Measurements from ENCODE around the gene AFAP1. TPM values are rescaled to one million over a fixed set of nuclear protein-coding genes. Genes with fewer than 3 reads are reported as not detected.
A peak's percentile ranks its signal among the peaks of the same experiment; 100 is the strongest.

The AFAP1 gene
- total and polyA plus RNA-seq, 2 donors (not counting 3 experiments of a cell fraction or from before 2014, with no cell fraction given): 32.3 to 103 TPM

- Histone ChIP-seq H4K20me1 (replicated peaks; ENCODE audit: control insufficient read depth, extremely low read depth, insufficient read depth, low read length) (no peaks in the 10 kb centered on the region), H3K4me1 (ENCODE audit: control insufficient read depth, extremely low read depth, insufficient read depth, low read length) (peaks cover 61% of the 10 kb centered on the region), H2AFZ (ENCODE audit: low read depth, low read length) (no peak overlapping the region), H3K9ac (replicated peaks; ENCODE audit: extremely low read depth, insufficient read depth, low read length) (no peak overlapping the region), H3K27ac (ENCODE audit: insufficient read depth, low read depth, low read length) (no peak overlapping the region), H3K27me3 (ENCODE audit: control insufficient read depth in 2 of 2, insufficient read depth in 2 of 2, low read length in 2 of 2) (no peaks in the 10 kb centered on the region), H3K4me2 (ENCODE audit: insufficient read depth, low read length) (no peak overlapping the region), H3K4me3 (replicated peaks in 1 of 3; ENCODE audit: insufficient read depth in 1 of 3, low read depth in 1 of 3, low read length in 3 of 3) (no peak overlapping the region), H3K79me2 (ENCODE audit: control insufficient read depth, insufficient read depth, low read length) (peaks cover 84% of the 10 kb centered on the region), H3K9me3 (replicated peaks; ENCODE audit: control insufficient read depth, insufficient read depth, low read length) (no peaks in the 10 kb centered on the region), H3K9me1 (replicated peaks; ENCODE audit: control insufficient read depth, extremely low read depth, insufficient read depth, low read length) (no peaks in the 10 kb centered on the region), H3K36me3 (ENCODE audit: control insufficient read depth in 2 of 2, extremely low read depth in 1 of 2, insufficient read depth in 2 of 2, low read length in 2 of 2) (peaks cover 3 to 6% of the 10 kb centered on the region in 2 experiments)
- ChIA-PET POLR2A (no interaction called here), CTCF (interaction anchor here (1.5 kb wide), 1 partner anchor 15 kb away, joined by 5 read pairs; no protein-coding TSS in a partner anchor)
- TF ChIP-seq JUN (IDR thresholded peaks at IDR 0.05; ENCODE audit: borderline replicate concordance, insufficient read depth, insufficient read length, low read depth) (no peak), EZH2 (IDR thresholded peaks at IDR 0.05; ENCODE audit: borderline replicate concordance, low read depth, low read length, severe bottlenecking) (no peak)
- FAIRE-seq (no peak), DNase-seq (ENCODE audit: low read depth, low spot score) (no peak)
- dilution Hi-C loops (cut with MboI; ENCODE audit: extremely low pct_ligation_motif_present, low sequenced_read_pairs): no loop called here
- intact Hi-C loops (cut with micrococcal nuclease): no loop called here
- BruUV-seq (replicated peaks): no TSS peak
Measured at GRCh38 chr4:7859326-7859725, 80.3 kb downstream of the AFAP1 start.

DNA sequence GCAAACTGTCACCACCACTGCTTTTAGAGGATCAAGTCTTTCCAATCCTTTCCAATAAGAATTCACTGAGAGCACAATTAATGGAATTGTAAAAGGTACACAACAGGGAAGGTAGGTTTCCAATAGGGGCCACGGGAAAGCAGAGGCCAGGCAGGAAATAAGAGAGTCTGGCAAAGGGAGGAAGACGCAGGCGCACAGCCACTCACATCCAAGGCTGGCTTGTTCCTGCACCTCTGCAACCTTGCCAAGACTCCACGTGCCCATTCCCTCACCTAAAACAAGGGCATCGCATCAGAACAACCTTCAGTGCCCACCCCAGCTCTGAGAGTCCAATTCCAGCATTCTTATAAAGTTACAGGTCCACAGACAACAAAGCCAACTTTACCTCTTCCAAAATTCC, 81.2 kb downstream of the AFAP1 start:
- H3K27me3 ChIP-seq (ENCODE audit: control insufficient read depth in 2 of 2, insufficient read depth in 2 of 2, low read length in 2 of 2): no peaks in the 10 kb centered on the region
- no peak overlapping the region for H3K9ac ChIP-seq (replicated peaks; ENCODE audit: extremely low read depth, insufficient read depth, low read length)
- dilution Hi-C loops (cut with MboI; ENCODE audit: extremely low pct_ligation_motif_present, low sequenced_read_pairs): no loop called here
- peaks cover 83% of the 10 kb centered on the region for H3K79me2 ChIP-seq (ENCODE audit: control insufficient read depth, insufficient read depth, low read length)
- DNase-seq (ENCODE audit: low read depth, low spot score) (no peak), FAIRE-seq (peak; percentile 64)
- H3K36me3 ChIP-seq (ENCODE audit: control insufficient read depth in 2 of 2, extremely low read depth in 1 of 2, insufficient read depth in 2 of 2, low read length in 2 of 2): peaks cover 6 to 11% of the 10 kb centered on the region in 2 experiments
- H3K4me3 ChIP-seq (replicated peaks in 1 of 3; ENCODE audit: insufficient read depth in 1 of 3, low read depth in 1 of 3, low read length in 3 of 3): no peak overlapping the region
- peak overlapping the region; percentile 40 for H3K27ac ChIP-seq (ENCODE audit: insufficient read depth, low read depth, low read length)
- ChIA-PET POLR2A (no interaction called here), CTCF (interaction anchor here (1.5 kb wide), 1 partner anchor 14 kb away, joined by 5 read pairs; no protein-coding TSS in a partner anchor)
- no TSS peak for BruUV-seq (replicated peaks)
- peaks cover 61% of the 10 kb centered on the region for H3K4me1 ChIP-seq (ENCODE audit: control insufficient read depth, extremely low read depth, insufficient read depth, low read length)
- intact Hi-C loops (cut with micrococcal nuclease): no loop called here
- no peaks in the 10 kb centered on the region for H3K9me1 ChIP-seq (replicated peaks; ENCODE audit: control insufficient read depth, extremely low read depth, insufficient read depth, low read length)
- no peak for TF ChIP-seq EZH2 (IDR thresholded peaks at IDR 0.05; ENCODE audit: borderline replicate concordance, low read depth, low read length, severe bottlenecking)
- TF ChIP-seq MAX (IDR thresholded peaks at IDR 0.05; ENCODE audit: insufficient read depth, insufficient read length): no peak
- no peak for TF ChIP-seq FOS (IDR thresholded peaks at IDR 0.05; ENCODE audit: borderline replicate concordance, insufficient read depth, low read length)
- TF ChIP-seq, protein P1, sequence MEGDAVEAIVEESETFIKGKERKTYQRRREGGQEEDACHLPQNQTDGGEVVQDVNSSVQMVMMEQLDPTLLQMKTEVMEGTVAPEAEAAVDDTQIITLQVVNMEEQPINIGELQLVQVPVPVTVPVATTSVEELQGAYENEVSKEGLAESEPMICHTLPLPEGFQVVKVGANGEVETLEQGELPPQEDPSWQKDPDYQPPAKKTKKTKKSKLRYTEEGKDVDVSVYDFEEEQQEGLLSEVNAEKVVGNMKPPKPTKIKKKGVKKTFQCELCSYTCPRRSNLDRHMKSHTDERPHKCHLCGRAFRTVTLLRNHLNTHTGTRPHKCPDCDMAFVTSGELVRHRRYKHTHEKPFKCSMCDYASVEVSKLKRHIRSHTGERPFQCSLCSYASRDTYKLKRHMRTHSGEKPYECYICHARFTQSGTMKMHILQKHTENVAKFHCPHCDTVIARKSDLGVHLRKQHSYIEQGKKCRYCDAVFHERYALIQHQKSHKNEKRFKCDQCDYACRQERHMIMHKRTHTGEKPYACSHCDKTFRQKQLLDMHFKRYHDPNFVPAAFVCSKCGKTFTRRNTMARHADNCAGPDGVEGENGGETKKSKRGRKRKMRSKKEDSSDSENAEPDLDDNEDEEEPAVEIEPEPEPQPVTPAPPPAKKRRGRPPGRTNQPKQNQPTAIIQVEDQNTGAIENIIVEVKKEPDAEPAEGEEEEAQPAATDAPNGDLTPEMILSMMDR (IDR thresholded peaks at IDR 0.05; ENCODE audit: extremely low read depth in 1 of 2, insufficient read depth in 1 of 2, low read depth in 1 of 2, low read length in 2 of 2): no peak
- no peak for TF ChIP-seq POLR2A (IDR thresholded peaks at IDR 0.05; ENCODE audit: low read depth, low read length)
- TF ChIP-seq MYC (IDR thresholded peaks at IDR 0.05; ENCODE audit: low read depth, low read length): no peak
- TF ChIP-seq POLR2AphosphoS5 (IDR thresholded peaks at IDR 0.05; ENCODE audit: insufficient read depth, low read depth, low read length): no peak
- no peak for TF ChIP-seq JUN (IDR thresholded peaks at IDR 0.05; ENCODE audit: borderline replicate concordance, insufficient read depth, insufficient read length, low read depth)
- TF ChIP-seq GATA2 (IDR thresholded peaks at IDR 0.05; ENCODE audit: insufficient read depth, insufficient read length, low read depth, low read length): no peak
- H2AFZ ChIP-seq (ENCODE audit: low read depth, low read length): no peak overlapping the region
- no peaks in the 10 kb centered on the region for H4K20me1 ChIP-seq (replicated peaks; ENCODE audit: control insufficient read depth, extremely low read depth, insufficient read depth, low read length)
- no peak overlapping the region for H3K4me2 ChIP-seq (ENCODE audit: insufficient read depth, low read length)
- no peaks in the 10 kb centered on the region for H3K9me3 ChIP-seq (replicated peaks; ENCODE audit: control insufficient read depth, insufficient read depth, low read length)
